Urothelium cell line (cell line): Measurements from ENCODE around the gene ARID1A.
"Not testable (repeated sequence)": the region's sequence is repeated elsewhere in the genome, so short reads cannot be mapped to it uniquely, and the experiment has no call there.

Experiments
- DNase-seq: peaks from one replicate; pipeline ENCODE4 v3.0.0; 2011; ENCODE audit warnings: low spot score, mixed read lengths
- FAIRE-seq: peaks from 2 replicates; lab custom pipeline; 2011; peaks lifted over from hg19 to GRCh38; lab: Jason Lieb, UNC

The ARID1A gene

GRCh38 chr1:26697431-26697977, 1.7 kb downstream of the ARID1A start:
- DNase-seq (no peak), FAIRE-seq (no peak)

GRCh38 chr1:26697978-26698849, 2.4 kb downstream of the ARID1A start:
- DNase-seq, result peak; percentile 84
- FAIRE-seq, result peak; percentile 80

- no peak for FAIRE-seq
- no peak for DNase-seq
Observed at GRCh38 chr1:26700711-26701110, 4.9 kb downstream of the ARID1A start.

- FAIRE-seq, result no peak
Observed at GRCh38 chr1:26701266-26701994, 5.6 kb downstream of the ARID1A start.

GRCh38 chr1:26701995-26702679, 6.3 kb downstream of the ARID1A start:
- FAIRE-seq, result no peak

More at GRCh38 chr1:26701266-26701994, 5.6 kb downstream of the ARID1A start:
- no peak for DNase-seq

GRCh38 chr1:26702680-26703038, 6.8 kb downstream of the ARID1A start:
- DNase-seq (no peak), FAIRE-seq (no peak)

More at GRCh38 chr1:26701995-26702679, 6.3 kb downstream of the ARID1A start:
- DNase-seq, result no peak

GRCh38 chr1:26703478-26703877, 7.7 kb downstream of the ARID1A start:
- FAIRE-seq (no peak), DNase-seq (no peak)

- FAIRE-seq, result no peak
- no peak for DNase-seq
Observed at GRCh38 chr1:26704629-26705028, 8.8 kb downstream of the ARID1A start.

GRCh38 chr1:26705227-26705626, 9.4 kb downstream of the ARID1A start:
- FAIRE-seq, DNase-seq: not testable (repeated sequence)

GRCh38 chr1:26705788-26706311, 10.0 kb downstream of the ARID1A start:
- no peak for FAIRE-seq
- peak; percentile 29 for DNase-seq

GRCh38 chr1:26706315-26706714, 10.5 kb downstream of the ARID1A start:
- DNase-seq (no peak), FAIRE-seq (no peak)

GRCh38 chr1:26710811-26711210, 15.0 kb downstream of the ARID1A start:
- DNase-seq, result no peak
- no peak for FAIRE-seq

GRCh38 chr1:26711777-26712176, 16.0 kb downstream of the ARID1A start:
- DNase-seq (no peak), FAIRE-seq (no peak)

GRCh38 chr1:26717017-26717491, 21.2 kb downstream of the ARID1A start:
- no peak for DNase-seq
- FAIRE-seq, result no peak

GRCh38 chr1:26719205-26719604, 23.4 kb downstream of the ARID1A start:
- DNase-seq, result no peak
- FAIRE-seq, result no peak

GRCh38 chr1:26721669-26722355, 26.0 kb downstream of the ARID1A start:
- no peak for FAIRE-seq
- DNase-seq, result no peak

- DNase-seq, result peak; percentile 75
- FAIRE-seq, result no peak
Observed at GRCh38 chr1:26723013-26723991, 27.5 kb downstream of the ARID1A start.

- no peak for FAIRE-seq
- no peak for DNase-seq
Observed at GRCh38 chr1:26724118-26724517, 28.3 kb downstream of the ARID1A start.

- no peak for FAIRE-seq
- DNase-seq, result no peak
Observed at GRCh38 chr1:26724926-26725325, 29.1 kb downstream of the ARID1A start.
